MM.1S (cell line): ENCODE measurements around the gene ODC1.

Source experiments
- DNase-seq: peaks from one replicate; pipeline ENCODE4 v3.0.0-alpha.2; 2015
- H2AFZ ChIP-seq: fragments of 300-600 bp; sonication (generic); 2 replicates; pipeline ENCODE4 v1.6.0; 2016; ENCODE audit warnings: antibody characterized with exemption, low read length
- H3F3A ChIP-seq: fragments of 300-600 bp; sonication (generic); 2 replicates; pipeline ENCODE4 v1.6.1; 2016; ENCODE audit warnings: mild to moderate bottlenecking, antibody characterized with exemption, low read length, moderate library complexity, mixed read lengths; ENCODE audit not compliant: insufficient read depth
- H3K27ac ChIP-seq: fragments of 300-600 bp; sonication (generic); 2 replicates; pipeline ENCODE4 v1.5.1; 2016; ENCODE audit warnings: mild to moderate bottlenecking, low read length
- H3K27me3 ChIP-seq: fragments of 300-600 bp; sonication (generic); replicated peaks from 2 replicates; pipeline ENCODE4 v1.6.0; 2016; ENCODE audit warnings: low read length; ENCODE audit not compliant: insufficient read depth
- H3K36me3 ChIP-seq: fragments of 300-600 bp; sonication (generic); replicated peaks from 2 replicates; pipeline ENCODE4 v1.6.1; 2016; ENCODE audit warnings: mild to moderate bottlenecking, low read length, mixed read lengths; ENCODE audit not compliant: insufficient read depth
- H3K4me1 ChIP-seq: fragments of 300-600 bp; sonication (generic); 2 replicates; pipeline ENCODE4 v1.6.1; 2016; ENCODE audit warnings: low read length, mixed read lengths
- H3K4me2 ChIP-seq: fragments of 300-600 bp; sonication (generic); 2 replicates; pipeline ENCODE4 v1.6.0; 2016; ENCODE audit warnings: low read depth, low read length
- H3K4me3 ChIP-seq: fragments of 300-600 bp; sonication (generic); 2 replicates; pipeline ENCODE4 v1.5.1; 2016; ENCODE audit warnings: low read length, mixed read lengths
- H3K79me2 ChIP-seq: fragments of 300-600 bp; sonication (generic); 2 replicates; pipeline ENCODE4 v1.6.1; 2016; ENCODE audit warnings: mixed run types, low read length, mixed read lengths
- H3K9ac ChIP-seq: fragments of 300-600 bp; sonication (generic); 2 replicates; pipeline ENCODE4 v1.6.1; 2016; ENCODE audit warnings: low read length, mixed read lengths
- H3K9me2 ChIP-seq: fragments of 300-600 bp; sonication (generic); replicated peaks from 2 replicates; pipeline ENCODE4 v1.6.1; 2016; ENCODE audit warnings: mild to moderate bottlenecking, low read length, mixed read lengths; ENCODE audit not compliant: insufficient read depth
- H3K9me3 ChIP-seq: fragments of 300-600 bp; sonication (generic); replicated peaks from 2 replicates; pipeline ENCODE4 v1.6.1; 2016; ENCODE audit warnings: mild to moderate bottlenecking, low read length, mixed read lengths; ENCODE audit not compliant: insufficient read depth
- H4K20me1 ChIP-seq: fragments of 300-600 bp; sonication (generic); 2 replicates; pipeline ENCODE4 v1.6.1; 2016; ENCODE audit warnings: mild to moderate bottlenecking, low read length, moderate library complexity, mixed read lengths; ENCODE audit not compliant: insufficient read depth
- EZH2 ChIP-seq: fragments of 300-600 bp; sonication (generic); optimal IDR thresholded peaks from 2 replicates; pipeline ENCODE3; 2017; ENCODE audit warnings: low read depth, mild to moderate bottlenecking, antibody characterized with exemption, low read length, mixed read lengths
- EZH2phosphoT487 ChIP-seq: fragments of 300-600 bp; sonication (generic); IDR thresholded peaks from 2 replicates; pipeline ENCODE4 v1.6.1; 2018; ENCODE audit warnings: antibody characterized with exemption, low read length
- TF ChIP-seq, protein P1 (sequence below): fragments of 300-600 bp; sonication (generic); IDR thresholded peaks from 2 replicates; pipeline ENCODE4 v1.5.1; 2016; ENCODE audit warnings: antibody characterized with exemption, low read length, mixed read lengths

The ODC1 gene

GRCh38 chr2:10480359-10480949 lies 32.3 kb upstream of the ODC1 start:
- Histone ChIP-seq H4K20me1 (no peaks in the 10 kb centered on the region), H3K9ac (no peak overlapping the region), H2AFZ (no peak overlapping the region), H3K4me2 (no peak overlapping the region), H3K9me3 (no peaks in the 10 kb centered on the region), H3K27ac (no peak overlapping the region), H3K4me3 (no peak overlapping the region), H3K27me3 (no peaks in the 10 kb centered on the region), H3K4me1 (no peaks in the 10 kb centered on the region), H3K79me2 (no peaks in the 10 kb centered on the region), H3F3A (no peaks in the 10 kb centered on the region), H3K9me2 (no peaks in the 10 kb centered on the region), H3K36me3 (no peaks in the 10 kb centered on the region)
- TF ChIP-seq EZH2phosphoT487 (no peak), EZH2 (no peak)
- TF ChIP-seq, protein P1, sequence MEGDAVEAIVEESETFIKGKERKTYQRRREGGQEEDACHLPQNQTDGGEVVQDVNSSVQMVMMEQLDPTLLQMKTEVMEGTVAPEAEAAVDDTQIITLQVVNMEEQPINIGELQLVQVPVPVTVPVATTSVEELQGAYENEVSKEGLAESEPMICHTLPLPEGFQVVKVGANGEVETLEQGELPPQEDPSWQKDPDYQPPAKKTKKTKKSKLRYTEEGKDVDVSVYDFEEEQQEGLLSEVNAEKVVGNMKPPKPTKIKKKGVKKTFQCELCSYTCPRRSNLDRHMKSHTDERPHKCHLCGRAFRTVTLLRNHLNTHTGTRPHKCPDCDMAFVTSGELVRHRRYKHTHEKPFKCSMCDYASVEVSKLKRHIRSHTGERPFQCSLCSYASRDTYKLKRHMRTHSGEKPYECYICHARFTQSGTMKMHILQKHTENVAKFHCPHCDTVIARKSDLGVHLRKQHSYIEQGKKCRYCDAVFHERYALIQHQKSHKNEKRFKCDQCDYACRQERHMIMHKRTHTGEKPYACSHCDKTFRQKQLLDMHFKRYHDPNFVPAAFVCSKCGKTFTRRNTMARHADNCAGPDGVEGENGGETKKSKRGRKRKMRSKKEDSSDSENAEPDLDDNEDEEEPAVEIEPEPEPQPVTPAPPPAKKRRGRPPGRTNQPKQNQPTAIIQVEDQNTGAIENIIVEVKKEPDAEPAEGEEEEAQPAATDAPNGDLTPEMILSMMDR = no peak
- no peak for DNase-seq

DNA sequence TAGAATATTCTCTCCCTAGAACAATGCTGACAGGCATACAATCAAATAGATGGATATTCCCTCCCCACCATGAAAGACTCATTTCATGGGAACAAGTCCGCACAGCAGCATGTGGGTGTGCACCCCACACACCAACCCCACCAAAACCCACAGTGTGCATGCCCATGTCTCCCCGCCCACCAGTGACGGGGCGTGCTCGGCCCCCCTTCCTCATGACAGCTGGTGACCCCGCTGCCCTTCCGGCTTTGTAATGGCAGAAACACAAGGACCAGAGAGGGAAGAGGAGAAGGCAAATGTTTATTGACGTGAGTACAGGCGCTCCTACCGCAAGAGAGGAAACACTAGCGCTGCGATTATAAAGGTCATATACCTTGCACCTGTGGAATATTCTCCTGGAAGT lies 30.8 kb upstream of the ODC1 start:
- H3K27me3 ChIP-seq = no peaks in the 10 kb centered on the region

GRCh38 chr2:10478298-10478625 lies 30.1 kb upstream of the ODC1 start:
- H3K4me3 ChIP-seq = no peak overlapping the region
- no peak overlapping the region for H3K27ac ChIP-seq
- H3K9me3 ChIP-seq = no peaks in the 10 kb centered on the region
- no peaks in the 10 kb centered on the region for H3K4me1 ChIP-seq
- H3K79me2 ChIP-seq = no peaks in the 10 kb centered on the region
- no peaks in the 10 kb centered on the region for H3K27me3 ChIP-seq
- H3K4me2 ChIP-seq = no peak overlapping the region
- no peak overlapping the region for H3K9ac ChIP-seq
- no peaks in the 10 kb centered on the region for H4K20me1 ChIP-seq
- H2AFZ ChIP-seq = no peak overlapping the region
- DNase-seq = no peak
- H3F3A ChIP-seq = no peaks in the 10 kb centered on the region
- H3K9me2 ChIP-seq = no peaks in the 10 kb centered on the region
- TF ChIP-seq EZH2 (no peak), EZH2phosphoT487 (no peak)
- TF ChIP-seq, protein P1 = no peak
- H3K36me3 ChIP-seq = no peaks in the 10 kb centered on the region

More for the DNA sequence above, 30.8 kb upstream of the ODC1 start:
- H3K9ac ChIP-seq = no peak overlapping the region
- H2AFZ ChIP-seq = no peak overlapping the region
- H3K27ac ChIP-seq = no peak overlapping the region
- no peaks in the 10 kb centered on the region for H3K36me3 ChIP-seq
- H3K4me1 ChIP-seq = no peaks in the 10 kb centered on the region
- no peak for DNase-seq
- H3K79me2 ChIP-seq = no peaks in the 10 kb centered on the region
- H4K20me1 ChIP-seq = no peaks in the 10 kb centered on the region
- no peaks in the 10 kb centered on the region for H3K9me3 ChIP-seq
- H3F3A ChIP-seq = no peaks in the 10 kb centered on the region
- TF ChIP-seq, protein P1 = no peak
- no peak for TF ChIP-seq EZH2
- no peak for TF ChIP-seq EZH2phosphoT487
- no peaks in the 10 kb centered on the region for H3K9me2 ChIP-seq
- H3K4me3 ChIP-seq = no peak overlapping the region
- no peak overlapping the region for H3K4me2 ChIP-seq
